Gastrocnemius medialis (tissue), 4 donors: ENCODE results near the gene CHDH.

Experiments
- POLR2A ChIP-seq, 2 donors: fragments of 450-650 bp; IDR thresholded peaks; one replicate each; pipeline ENCODE4 v1.6.1; 2017; ENCODE audit warnings: antibody characterized with exemption in 2 of 2, mild to moderate bottlenecking in 2 of 2, moderate library complexity in 2 of 2
- TF ChIP-seq, protein P1 (sequence below), 5 experiments: fragments of 450-650 bp in 3 of 5; fragments of 200-600 bp in 2 of 5; sonication (generic) in 2 of 5; IDR thresholded peaks in 4 of 5; conservative IDR thresholded peaks in 1 of 5; 1 replicate in 4 of 5; 2 replicates in 1 of 5; pipeline ENCODE4 v1.5.1; 2016 to 2019; ENCODE audit warnings: antibody characterized with exemption in 5 of 5, mild to moderate bottlenecking in 3 of 5, moderate library complexity in 3 of 5

DNA sequence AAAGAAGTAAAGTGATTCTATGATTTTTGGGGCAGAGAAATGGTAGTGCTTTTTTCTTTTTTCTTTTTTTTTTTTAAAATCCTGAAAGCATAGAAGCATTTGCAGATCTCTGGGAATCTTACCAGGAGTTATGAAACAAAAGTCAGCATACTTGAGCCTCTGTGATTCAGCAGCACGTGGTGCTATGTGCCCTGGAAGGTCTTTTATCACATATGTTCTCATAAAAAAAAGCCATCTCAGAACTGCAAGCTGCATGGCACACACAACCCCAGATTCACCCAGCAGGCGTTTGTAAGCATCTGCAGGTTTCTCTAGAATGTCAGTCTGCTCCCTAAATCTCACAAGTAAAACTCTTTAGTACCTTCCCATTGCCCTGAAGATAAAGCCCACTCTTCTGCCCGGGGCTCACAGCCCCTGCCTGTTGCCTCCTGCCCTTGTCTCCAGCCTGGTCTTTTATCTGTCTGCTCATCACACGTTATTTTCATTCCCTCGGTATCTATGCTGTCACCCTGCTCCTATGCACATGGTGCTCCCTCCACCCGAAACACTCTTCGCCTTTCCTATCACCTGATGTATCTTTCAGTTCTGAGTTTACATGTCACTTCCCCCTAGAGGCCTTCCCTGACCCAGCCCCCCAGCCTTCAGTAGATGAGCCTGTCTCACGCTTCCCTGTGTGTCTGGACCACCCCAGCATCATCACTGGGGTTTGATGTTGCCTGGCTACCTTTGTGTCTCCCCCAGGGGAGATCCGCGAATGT lies 72.4 kb downstream of the CHDH start:
- no peak for TF ChIP-seq POLR2A (IDR thresholded peaks at IDR 0.05)
- TF ChIP-seq, protein P1, sequence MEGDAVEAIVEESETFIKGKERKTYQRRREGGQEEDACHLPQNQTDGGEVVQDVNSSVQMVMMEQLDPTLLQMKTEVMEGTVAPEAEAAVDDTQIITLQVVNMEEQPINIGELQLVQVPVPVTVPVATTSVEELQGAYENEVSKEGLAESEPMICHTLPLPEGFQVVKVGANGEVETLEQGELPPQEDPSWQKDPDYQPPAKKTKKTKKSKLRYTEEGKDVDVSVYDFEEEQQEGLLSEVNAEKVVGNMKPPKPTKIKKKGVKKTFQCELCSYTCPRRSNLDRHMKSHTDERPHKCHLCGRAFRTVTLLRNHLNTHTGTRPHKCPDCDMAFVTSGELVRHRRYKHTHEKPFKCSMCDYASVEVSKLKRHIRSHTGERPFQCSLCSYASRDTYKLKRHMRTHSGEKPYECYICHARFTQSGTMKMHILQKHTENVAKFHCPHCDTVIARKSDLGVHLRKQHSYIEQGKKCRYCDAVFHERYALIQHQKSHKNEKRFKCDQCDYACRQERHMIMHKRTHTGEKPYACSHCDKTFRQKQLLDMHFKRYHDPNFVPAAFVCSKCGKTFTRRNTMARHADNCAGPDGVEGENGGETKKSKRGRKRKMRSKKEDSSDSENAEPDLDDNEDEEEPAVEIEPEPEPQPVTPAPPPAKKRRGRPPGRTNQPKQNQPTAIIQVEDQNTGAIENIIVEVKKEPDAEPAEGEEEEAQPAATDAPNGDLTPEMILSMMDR (IDR thresholded peaks at IDR 0.05 in 4 of 5, conservative IDR thresholded peaks at IDR 0.05 in 1 of 5): no peak
